ENCODE results near the gene DESI2. TPM values are rescaled to one million over a fixed set of nuclear protein-coding genes. Genes with fewer than 3 reads are reported as not detected.

The DESI2 gene
- polyA plus RNA-seq, 1 of the 3 experiments (the other 2 are of a cell fraction) = 14.0 TPM

- TF ChIP-seq ELF1 (IDR thresholded peaks at IDR 0.05) (no peak), RFX5 (IDR thresholded peaks at IDR 0.05; ENCODE audit: low read length) (no peak), CHD2 (IDR thresholded peaks at IDR 0.05; ENCODE audit: low read length, partially characterized antibody) (no peak), EZH2phosphoT487 (IDR thresholded peaks at IDR 0.05; ENCODE audit: borderline replicate concordance, low read depth) (no peak), EP300 (IDR thresholded peaks at IDR 0.05; ENCODE audit: borderline replicate concordance in 1 of 2, low read depth in 1 of 2, low read length in 1 of 2) (no peak), MEF2A (IDR thresholded peaks at IDR 0.05; ENCODE audit: borderline replicate concordance, low read depth) (no peak), MXI1 (IDR thresholded peaks at IDR 0.05; ENCODE audit: low read depth, low read length) (no peak), SMC3 (IDR thresholded peaks at IDR 0.05; ENCODE audit: low read depth, low read length) (no peak), GABPA (IDR thresholded peaks at IDR 0.05; ENCODE audit: low read depth) (no peak), TCF12 (IDR thresholded peaks at IDR 0.05) (no peak), RXRA (IDR thresholded peaks at IDR 0.05; ENCODE audit: borderline replicate concordance, low read depth) (no peak), JUND (IDR thresholded peaks at IDR 0.05) (no peak), MAX (IDR thresholded peaks at IDR 0.05; ENCODE audit: low read depth) (no peak), FOXM1 (IDR thresholded peaks at IDR 0.05; ENCODE audit: low read depth) (no peak), SIN3A (IDR thresholded peaks at IDR 0.05; ENCODE audit: borderline replicate concordance, low read depth, low read length) (no peak), NRF1 (IDR thresholded peaks at IDR 0.05; ENCODE audit: low read depth, low read length) (no peak), FOSL2 (IDR thresholded peaks at IDR 0.05; ENCODE audit: borderline replicate concordance, low read depth) (no peak)
- TF ChIP-seq, protein P1, sequence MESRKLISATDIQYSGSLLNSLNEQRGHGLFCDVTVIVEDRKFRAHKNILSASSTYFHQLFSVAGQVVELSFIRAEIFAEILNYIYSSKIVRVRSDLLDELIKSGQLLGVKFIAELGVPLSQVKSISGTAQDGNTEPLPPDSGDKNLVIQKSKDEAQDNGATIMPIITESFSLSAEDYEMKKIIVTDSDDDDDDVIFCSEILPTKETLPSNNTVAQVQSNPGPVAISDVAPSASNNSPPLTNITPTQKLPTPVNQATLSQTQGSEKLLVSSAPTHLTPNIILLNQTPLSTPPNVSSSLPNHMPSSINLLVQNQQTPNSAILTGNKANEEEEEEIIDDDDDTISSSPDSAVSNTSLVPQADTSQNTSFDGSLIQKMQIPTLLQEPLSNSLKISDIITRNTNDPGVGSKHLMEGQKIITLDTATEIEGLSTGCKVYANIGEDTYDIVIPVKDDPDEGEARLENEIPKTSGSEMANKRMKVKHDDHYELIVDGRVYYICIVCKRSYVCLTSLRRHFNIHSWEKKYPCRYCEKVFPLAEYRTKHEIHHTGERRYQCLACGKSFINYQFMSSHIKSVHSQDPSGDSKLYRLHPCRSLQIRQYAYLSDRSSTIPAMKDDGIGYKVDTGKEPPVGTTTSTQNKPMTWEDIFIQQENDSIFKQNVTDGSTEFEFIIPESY (IDR thresholded peaks at IDR 0.05; ENCODE audit: borderline replicate concordance, low read depth) = no peak
- TF ChIP-seq, protein P2, sequence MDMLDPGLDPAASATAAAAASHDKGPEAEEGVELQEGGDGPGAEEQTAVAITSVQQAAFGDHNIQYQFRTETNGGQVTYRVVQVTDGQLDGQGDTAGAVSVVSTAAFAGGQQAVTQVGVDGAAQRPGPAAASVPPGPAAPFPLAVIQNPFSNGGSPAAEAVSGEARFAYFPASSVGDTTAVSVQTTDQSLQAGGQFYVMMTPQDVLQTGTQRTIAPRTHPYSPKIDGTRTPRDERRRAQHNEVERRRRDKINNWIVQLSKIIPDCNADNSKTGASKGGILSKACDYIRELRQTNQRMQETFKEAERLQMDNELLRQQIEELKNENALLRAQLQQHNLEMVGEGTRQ (IDR thresholded peaks at IDR 0.05; ENCODE audit: borderline replicate concordance, low read depth, low read length) = no peak
- no peaks in the 10 kb centered on the region for H3K9me2 ChIP-seq
- H3K9ac ChIP-seq = no peak overlapping the region
- H4K20me1 ChIP-seq (ENCODE audit: insufficient read depth) = no peaks in the 10 kb centered on the region
- no peak for DNase-seq
- H3K27me3 ChIP-seq (ENCODE audit: insufficient read depth) = no peaks in the 10 kb centered on the region
- no peaks in the 10 kb centered on the region for H3F3A ChIP-seq (replicated peaks; ENCODE audit: insufficient read depth)
- 90% methylated on average over 13 of the region's 15 CpGs for WGBS (ENCODE audit: low lambda C conversion rate)
- peaks cover 4% of the 10 kb centered on the region; the same call in 1 of the 2 replicates for H3K9me3 ChIP-seq
- H3K4me1 ChIP-seq (ENCODE audit: control insufficient read depth in 1 of 2, insufficient read depth in 2 of 2, low read depth in 1 of 2, low read length in 1 of 2) = no peaks in the 10 kb centered on the region; a peak in 1 of 4 replicates
- ChIA-PET CTCF (no interaction called here), POLR2A (no interaction called here)
- no peak overlapping the region for H2AFZ ChIP-seq (ENCODE audit: low read depth)
- no peak overlapping the region for H3K4me2 ChIP-seq
- H3K27ac ChIP-seq (ENCODE audit: low read depth in 2 of 2, low read length in 1 of 2) = no peak overlapping the region
- no peaks in the 10 kb centered on the region for H3K79me2 ChIP-seq (ENCODE audit: insufficient read depth)
- no peaks in the 10 kb centered on the region for H3K36me3 ChIP-seq (replicated peaks in 1 of 2; ENCODE audit: control insufficient read depth in 1 of 2, insufficient read depth in 2 of 2, low read length in 1 of 2)
- H3K4me3 ChIP-seq (ENCODE audit: low read depth in 2 of 2, low read length in 1 of 2) = no peak overlapping the region
These were observed 80.0 kb downstream of the DESI2 start for GRCh38 chr1:244732851-244733450.
